ENCODE results near the gene NR3C1.

Gene NR3C1

GRCh38 chr5:143396353-143396940 lies 7.0 kb downstream of the NR3C1 start:
- no peak for DNase-seq (ENCODE audit: insufficient read length, low spot score)
- no peak for FAIRE-seq
- TF ChIP-seq POLR2AphosphoS5 (IDR thresholded peaks at IDR 0.05; ENCODE audit: low read depth, low read length) (no peak), SPI1 (IDR thresholded peaks at IDR 0.05; ENCODE audit: low read depth, low read length) (peak; percentile 23; the same call in 1 of the 2 replicates), POLR2A (IDR thresholded peaks at IDR 0.05; ENCODE audit: low read depth, low read length) (no peak), TAF1 (IDR thresholded peaks at IDR 0.05; ENCODE audit: low read depth, low read length) (no peak), PAX5 (IDR thresholded peaks at IDR 0.05; ENCODE audit: insufficient read depth, low read length, severe bottlenecking) (no peak), POU2F2 (IDR thresholded peaks at IDR 0.05; ENCODE audit: low read depth, low read length) (no peak)

- DNase-seq (ENCODE audit: insufficient read length, low spot score) (no peak), FAIRE-seq (peak; percentile 64)
- TF ChIP-seq SPI1 (IDR thresholded peaks at IDR 0.05; ENCODE audit: low read depth, low read length) (no peak), POLR2A (IDR thresholded peaks at IDR 0.05; ENCODE audit: low read depth, low read length) (no peak), PAX5 (IDR thresholded peaks at IDR 0.05; ENCODE audit: insufficient read depth, low read length, severe bottlenecking) (no peak), POU2F2 (IDR thresholded peaks at IDR 0.05; ENCODE audit: low read depth, low read length) (no peak), TAF1 (IDR thresholded peaks at IDR 0.05; ENCODE audit: low read depth, low read length) (no peak), POLR2AphosphoS5 (IDR thresholded peaks at IDR 0.05; ENCODE audit: low read depth, low read length) (no peak)
Measured at GRCh38 chr5:143395638-143396352, 7.7 kb downstream of the NR3C1 start.

- FAIRE-seq = no peak
Measured at GRCh38 chr5:143393524-143393923, 10.0 kb downstream of the NR3C1 start.

GRCh38 chr5:143390941-143391340 lies 12.5 kb downstream of the NR3C1 start:
- no peak for FAIRE-seq
- no peak for DNase-seq (ENCODE audit: insufficient read length, low spot score)
- TF ChIP-seq POU2F2 (IDR thresholded peaks at IDR 0.05; ENCODE audit: low read depth, low read length) = no peak
- TF ChIP-seq POLR2AphosphoS5 (IDR thresholded peaks at IDR 0.05; ENCODE audit: low read depth, low read length) = no peak
- no peak for TF ChIP-seq SPI1 (IDR thresholded peaks at IDR 0.05; ENCODE audit: low read depth, low read length)

More at GRCh38 chr5:143393524-143393923, 10.0 kb downstream of the NR3C1 start:
- TF ChIP-seq TAF1 (IDR thresholded peaks at IDR 0.05; ENCODE audit: low read depth, low read length) (no peak), POU2F2 (IDR thresholded peaks at IDR 0.05; ENCODE audit: low read depth, low read length) (no peak), SPI1 (IDR thresholded peaks at IDR 0.05; ENCODE audit: low read depth, low read length) (no peak), PAX5 (IDR thresholded peaks at IDR 0.05; ENCODE audit: insufficient read depth, low read length, severe bottlenecking) (no peak), POLR2AphosphoS5 (IDR thresholded peaks at IDR 0.05; ENCODE audit: low read depth, low read length) (no peak), POLR2A (IDR thresholded peaks at IDR 0.05; ENCODE audit: low read depth, low read length) (no peak)
- no peak for DNase-seq (ENCODE audit: insufficient read length, low spot score)

GRCh38 chr5:143390258-143390657 lies 13.2 kb downstream of the NR3C1 start:
- no peak for TF ChIP-seq PAX5 (IDR thresholded peaks at IDR 0.05; ENCODE audit: insufficient read depth, low read length, severe bottlenecking)
- no peak for TF ChIP-seq POU2F2 (IDR thresholded peaks at IDR 0.05; ENCODE audit: low read depth, low read length)
- no peak for TF ChIP-seq TAF1 (IDR thresholded peaks at IDR 0.05; ENCODE audit: low read depth, low read length)
- no peak for TF ChIP-seq POLR2A (IDR thresholded peaks at IDR 0.05; ENCODE audit: low read depth, low read length)
- no peak for TF ChIP-seq POLR2AphosphoS5 (IDR thresholded peaks at IDR 0.05; ENCODE audit: low read depth, low read length)
- no peak for TF ChIP-seq SPI1 (IDR thresholded peaks at IDR 0.05; ENCODE audit: low read depth, low read length)
- FAIRE-seq = no peak
- no peak for DNase-seq (ENCODE audit: insufficient read length, low spot score)

GRCh38 chr5:143386725-143387124 lies 16.8 kb downstream of the NR3C1 start:
- FAIRE-seq (no peak), DNase-seq (ENCODE audit: insufficient read length, low spot score) (no peak)
- TF ChIP-seq TAF1 (IDR thresholded peaks at IDR 0.05; ENCODE audit: low read depth, low read length) = no peak

GRCh38 chr5:143384865-143385657 lies 18.4 kb downstream of the NR3C1 start:
- DNase-seq (ENCODE audit: insufficient read length, low spot score) (no peak), FAIRE-seq (peak; percentile 23)
- TF ChIP-seq POLR2A (IDR thresholded peaks at IDR 0.05; ENCODE audit: low read depth, low read length) = peak; percentile 49
- peak; percentile 38; the same call in 1 of the 2 replicates for TF ChIP-seq POLR2AphosphoS5 (IDR thresholded peaks at IDR 0.05; ENCODE audit: low read depth, low read length)
- no peak for TF ChIP-seq POU2F2 (IDR thresholded peaks at IDR 0.05; ENCODE audit: low read depth, low read length)
- TF ChIP-seq SPI1 (IDR thresholded peaks at IDR 0.05; ENCODE audit: low read depth, low read length) = no peak

- TF ChIP-seq TAF1 (IDR thresholded peaks at IDR 0.05; ENCODE audit: low read depth, low read length) (no peak), POLR2A (IDR thresholded peaks at IDR 0.05; ENCODE audit: low read depth, low read length) (no peak; the same call in 1 of the 2 replicates), POLR2AphosphoS5 (IDR thresholded peaks at IDR 0.05; ENCODE audit: low read depth, low read length) (peak; percentile 27; the same call in 1 of the 2 replicates), PAX5 (IDR thresholded peaks at IDR 0.05; ENCODE audit: insufficient read depth, low read length, severe bottlenecking) (no peak), SPI1 (IDR thresholded peaks at IDR 0.05; ENCODE audit: low read depth, low read length) (peak; percentile 58), POU2F2 (IDR thresholded peaks at IDR 0.05; ENCODE audit: low read depth, low read length) (no peak)
- DNase-seq (ENCODE audit: insufficient read length, low spot score) = no peak
- no peak for FAIRE-seq
Measured at GRCh38 chr5:143383988-143384387, 19.5 kb downstream of the NR3C1 start.

GRCh38 chr5:143379606-143380005 lies 23.9 kb downstream of the NR3C1 start:
- DNase-seq (ENCODE audit: insufficient read length, low spot score) (no peak), FAIRE-seq (no peak)
- no peak for TF ChIP-seq SPI1 (IDR thresholded peaks at IDR 0.05; ENCODE audit: low read depth, low read length)

Measured in GM12891 (cell line).